HG03039 (cell line): ENCODE data around the gene EIPR1.

Experiments used
- ATAC-seq: cut with Tn5 transposase; IDR thresholded peaks from one replicate; pipeline ENCODE4 v1.9.1; 2021; ENCODE audit warnings: mild to moderate bottlenecking, moderate library complexity; ENCODE audit not compliant: unreplicated experiment

The EIPR1 gene

DNA sequence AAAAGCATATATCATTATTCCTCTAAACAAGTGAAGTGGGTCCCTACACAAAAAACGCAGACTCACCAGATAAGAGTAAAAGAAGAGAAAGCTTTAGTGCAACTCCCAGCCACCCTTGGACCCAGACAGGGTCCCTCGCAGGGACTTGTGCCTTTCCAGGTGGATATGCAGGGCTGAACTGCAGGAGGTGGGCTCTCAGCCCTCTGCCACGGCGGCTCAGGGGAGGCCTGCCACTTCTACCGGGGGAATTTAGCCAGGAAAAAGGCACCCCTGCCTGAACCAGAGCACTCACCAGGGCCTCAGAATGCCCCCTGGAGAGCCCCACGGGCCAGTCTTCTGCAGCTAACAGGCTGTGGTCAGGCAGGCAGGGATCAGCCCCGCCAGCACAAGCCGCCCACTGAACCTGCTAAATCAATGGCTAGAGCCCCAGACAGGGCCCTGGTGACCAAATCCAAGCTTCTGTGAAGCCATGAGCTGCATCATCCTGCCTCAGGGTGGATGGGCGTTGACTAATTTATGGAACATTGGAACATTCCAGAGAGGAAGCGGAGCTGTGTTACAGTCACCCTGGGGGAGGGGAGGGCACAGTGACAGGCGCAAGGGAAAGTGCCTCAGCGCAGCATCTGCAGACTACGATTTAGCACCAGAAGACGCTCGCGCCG lies 209.3 kb downstream of the EIPR1 start:
- ATAC-seq = no peak

DNA sequence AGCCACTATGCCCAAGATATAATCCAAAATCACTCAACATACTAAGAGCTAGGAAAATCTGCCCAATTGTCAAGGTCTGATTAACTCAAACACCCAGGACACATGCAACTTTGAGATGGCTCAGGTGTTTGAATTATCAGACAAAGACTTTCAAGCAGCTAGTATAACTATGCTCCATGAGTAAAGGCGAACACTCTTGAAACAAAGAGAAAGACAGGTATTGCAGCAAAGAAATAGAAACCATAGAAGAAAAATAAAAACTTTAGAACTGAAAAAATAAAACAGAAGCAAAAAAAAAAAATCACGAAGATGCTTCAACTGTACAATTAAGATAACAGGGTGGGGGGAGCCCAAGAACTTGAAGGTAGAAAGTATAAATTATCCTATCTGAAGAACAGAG lies 214.2 kb downstream of the EIPR1 start:
- ATAC-seq = no peak

DNA sequence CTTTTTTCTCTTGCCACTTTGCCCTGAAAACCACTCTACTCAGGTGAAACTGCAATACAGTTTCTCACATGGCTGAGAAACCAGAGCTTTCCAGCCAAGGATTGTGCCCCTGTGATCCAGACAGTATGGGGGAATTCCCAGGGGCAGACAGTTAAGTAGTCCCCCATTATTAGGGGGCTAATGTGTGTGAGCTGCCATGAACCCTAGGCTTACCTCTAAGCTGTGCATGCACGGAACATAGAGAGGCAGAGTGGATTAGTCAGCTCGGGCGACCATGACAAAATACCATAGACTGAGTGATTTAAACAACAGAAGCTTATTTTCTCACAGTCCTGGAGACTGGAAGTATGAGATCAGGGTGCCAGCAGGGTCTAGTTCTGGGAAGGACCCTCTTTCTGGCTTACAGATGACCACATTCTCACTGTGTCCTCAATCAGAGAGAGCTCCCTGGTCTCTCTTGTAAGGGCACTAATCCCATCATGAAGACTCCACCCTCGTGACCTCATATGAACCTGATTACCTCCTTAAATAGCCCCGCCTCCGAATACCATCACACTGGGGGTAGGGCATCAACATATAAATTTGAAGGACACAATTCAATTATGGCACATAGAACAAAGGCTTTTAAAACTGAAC lies 215.1 kb downstream of the EIPR1 start:
- no peak for ATAC-seq

DNA sequence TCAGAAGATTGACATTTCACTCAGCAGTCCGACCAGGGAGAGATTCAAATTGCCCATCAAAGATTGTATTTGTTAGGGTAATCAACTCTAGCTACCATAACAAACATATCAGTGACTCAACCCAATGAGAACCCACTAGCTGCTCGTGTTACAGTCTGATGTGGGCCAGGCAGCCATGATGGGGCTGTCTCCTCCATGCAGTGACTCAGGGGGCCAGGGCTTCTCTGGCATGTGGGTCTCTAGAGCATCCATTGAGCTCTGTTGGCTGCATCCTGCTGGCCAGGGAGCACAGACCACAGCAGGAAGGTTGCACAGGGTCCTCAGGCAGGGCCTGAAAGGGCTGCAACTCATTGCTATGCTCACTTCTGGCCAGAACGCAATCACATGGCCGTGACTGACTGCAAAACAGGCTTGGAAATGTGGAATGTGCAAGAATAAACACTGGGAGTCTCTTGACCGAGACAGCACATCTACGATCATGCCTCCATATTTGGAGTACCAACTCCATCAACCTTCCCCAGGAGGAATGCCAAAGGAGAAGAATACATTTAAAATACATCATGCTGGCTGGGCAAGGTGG lies 216.8 kb downstream of the EIPR1 start:
- ATAC-seq = no peak

DNA sequence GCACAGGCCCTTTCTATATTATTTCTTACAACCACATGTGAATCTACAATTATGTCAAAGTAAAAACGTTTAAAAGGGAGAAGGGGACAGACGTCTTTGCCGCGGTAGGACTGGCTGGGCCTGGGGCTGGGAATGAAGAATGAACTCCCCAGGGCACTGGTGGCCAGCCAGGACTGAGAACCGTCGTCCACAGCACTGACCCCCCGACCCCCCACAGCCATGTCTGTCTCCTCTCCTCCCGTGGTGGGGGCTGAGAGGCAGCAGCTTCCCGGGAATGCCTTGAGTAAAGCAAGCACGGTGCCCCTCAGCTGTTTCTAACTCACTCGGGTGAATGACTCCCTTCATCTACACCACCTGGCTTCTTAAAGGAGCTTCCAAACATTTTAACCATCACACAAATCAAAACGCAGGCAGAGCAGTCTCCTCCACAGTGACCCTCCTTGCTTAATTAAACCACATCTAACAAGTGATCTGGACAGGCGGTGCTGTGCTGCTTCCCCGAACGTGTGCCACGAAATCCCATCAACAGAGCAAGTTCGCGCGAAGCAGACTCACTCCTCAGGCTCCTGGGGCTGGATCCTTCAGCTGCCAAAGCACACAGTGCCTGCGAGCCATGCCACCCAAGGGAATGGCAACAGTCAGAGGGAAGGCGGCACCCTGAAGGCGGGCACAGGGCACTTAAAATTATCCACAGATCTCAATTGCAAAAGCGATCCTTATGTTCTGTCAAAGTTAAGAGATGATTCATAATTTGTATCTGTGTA lies 217.7 kb downstream of the EIPR1 start:
- no peak for ATAC-seq

DNA sequence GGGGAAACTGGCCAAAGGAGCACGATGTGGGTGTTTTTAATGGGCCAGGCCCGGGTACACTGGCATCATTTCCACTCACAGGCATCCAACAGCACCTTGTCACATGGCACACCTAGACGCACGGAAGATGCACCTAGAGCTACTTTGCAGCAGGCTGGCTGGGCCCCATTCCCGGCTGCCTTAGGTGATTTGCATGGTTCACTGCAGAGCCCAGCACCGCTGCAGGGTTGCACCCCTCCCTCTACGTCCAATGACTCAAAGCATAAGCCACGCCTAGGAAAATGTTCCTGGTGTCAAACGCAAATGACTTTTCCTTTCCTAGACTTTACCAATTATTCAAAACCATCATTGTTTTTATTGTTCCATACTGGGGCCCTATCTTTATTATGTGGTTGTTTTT lies 222.9 kb downstream of the EIPR1 start:
- ATAC-seq = no peak

DNA sequence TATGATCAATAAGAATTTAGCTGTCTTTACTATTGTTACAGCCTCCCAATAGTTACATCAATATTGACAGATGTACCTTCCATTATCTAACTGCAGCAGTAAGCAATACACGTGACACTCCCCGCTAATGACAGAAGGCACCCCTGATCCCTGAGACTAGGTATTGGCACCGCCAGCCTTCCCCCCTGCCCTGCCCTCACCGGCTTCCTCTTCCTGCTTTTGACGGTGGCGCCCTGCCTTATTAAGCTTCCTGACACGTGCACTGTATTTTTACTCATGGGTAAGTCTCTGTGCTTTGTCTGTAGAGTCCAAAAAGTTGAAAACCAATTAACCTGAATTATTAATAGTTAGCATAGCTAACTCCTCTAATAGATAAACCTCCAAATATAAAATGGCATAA lies 223.5 kb downstream of the EIPR1 start:
- ATAC-seq = no peak

DNA sequence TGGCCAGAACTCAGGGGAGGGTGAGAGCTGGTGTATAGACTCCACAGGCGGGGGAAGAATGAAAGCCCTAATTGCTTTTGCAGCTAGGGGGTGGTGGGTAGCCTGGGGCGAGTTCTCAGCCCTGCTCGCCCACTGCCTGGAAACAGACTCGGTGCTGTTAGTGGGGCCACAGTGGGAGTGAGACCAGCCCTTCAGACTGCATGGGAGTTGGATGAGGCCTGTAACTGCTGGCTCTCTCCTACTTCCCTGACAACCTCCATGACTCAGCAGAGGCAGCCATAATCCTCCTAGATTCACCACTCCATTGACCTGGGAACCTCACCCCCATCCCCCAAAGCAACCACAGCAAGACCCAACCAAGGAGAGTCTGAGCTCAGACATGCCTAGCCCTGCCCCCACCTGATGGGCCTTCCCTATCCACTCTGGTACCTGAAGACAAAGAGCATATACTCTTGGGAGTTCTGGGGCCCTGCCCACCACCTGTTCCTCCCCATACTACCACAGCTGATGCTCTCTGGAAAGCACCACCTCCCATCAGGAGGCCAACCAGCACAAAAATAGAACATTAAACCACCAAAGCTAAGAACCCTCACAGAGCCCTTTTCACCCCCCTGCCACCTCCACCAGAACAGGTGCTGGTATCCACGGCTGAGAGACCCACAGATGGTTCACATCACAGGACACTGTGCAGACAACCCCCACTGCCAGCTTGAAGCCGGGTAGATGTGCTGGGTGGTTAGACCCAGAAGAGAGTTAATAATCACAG lies 226.3 kb downstream of the EIPR1 start:
- ATAC-seq = no peak

DNA sequence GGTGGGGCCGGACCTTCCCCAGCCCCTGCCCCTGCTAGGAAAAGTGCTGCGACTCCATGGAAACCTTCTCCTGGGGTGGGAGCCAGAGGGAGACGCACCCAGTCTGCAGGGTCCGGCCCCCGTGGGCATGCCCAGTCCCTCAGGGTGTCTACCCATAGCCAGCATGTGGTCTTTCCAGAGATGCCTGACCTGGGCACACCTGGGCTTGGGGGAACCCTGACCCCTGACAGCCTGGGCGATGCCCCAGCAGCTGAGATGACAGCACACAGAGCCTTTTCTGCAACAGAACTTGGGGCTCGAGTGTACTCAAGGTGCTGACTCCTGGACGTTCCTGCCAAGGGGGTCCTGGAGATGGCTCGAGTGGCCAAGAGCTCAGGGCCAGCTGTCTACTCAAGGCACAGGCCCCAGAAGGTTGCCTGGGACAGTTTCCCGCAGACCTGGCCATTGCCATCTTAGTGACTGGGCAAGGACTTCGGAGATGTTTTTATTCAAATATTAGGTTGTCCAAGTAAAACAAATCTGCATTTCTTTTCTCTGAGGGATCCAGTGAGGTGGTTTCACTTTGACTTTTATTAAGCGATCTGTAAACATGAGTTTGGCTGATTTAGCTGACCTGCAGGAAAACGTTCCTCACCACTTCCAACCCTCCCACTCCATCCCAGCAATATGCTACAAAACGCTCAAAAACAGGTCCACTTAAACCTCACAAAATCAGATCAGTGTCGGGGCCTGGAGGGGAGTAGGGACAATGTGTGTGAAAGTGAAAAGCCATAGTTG lies 228.0 kb downstream of the EIPR1 start:
- no peak for ATAC-seq

DNA sequence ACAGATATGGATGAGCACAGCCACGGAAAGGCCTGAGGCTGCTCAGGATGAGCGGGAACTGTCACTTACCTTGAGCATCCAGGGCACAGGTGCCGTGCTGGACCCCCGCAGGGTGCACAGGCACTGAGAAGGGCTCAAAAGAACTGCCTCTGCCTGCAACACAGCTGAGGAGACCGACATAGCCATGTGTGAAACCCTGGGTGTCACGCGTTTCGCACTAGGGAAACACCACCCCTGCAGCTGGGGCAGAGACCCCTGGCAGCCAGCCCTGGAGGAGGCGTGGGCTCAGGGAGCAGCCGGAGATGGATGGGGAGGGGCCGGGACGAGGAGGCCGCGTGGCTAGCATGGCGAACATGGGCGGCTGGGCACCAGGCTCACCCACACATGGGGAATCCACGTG lies 228.9 kb downstream of the EIPR1 start:
- ATAC-seq = no peak

DNA sequence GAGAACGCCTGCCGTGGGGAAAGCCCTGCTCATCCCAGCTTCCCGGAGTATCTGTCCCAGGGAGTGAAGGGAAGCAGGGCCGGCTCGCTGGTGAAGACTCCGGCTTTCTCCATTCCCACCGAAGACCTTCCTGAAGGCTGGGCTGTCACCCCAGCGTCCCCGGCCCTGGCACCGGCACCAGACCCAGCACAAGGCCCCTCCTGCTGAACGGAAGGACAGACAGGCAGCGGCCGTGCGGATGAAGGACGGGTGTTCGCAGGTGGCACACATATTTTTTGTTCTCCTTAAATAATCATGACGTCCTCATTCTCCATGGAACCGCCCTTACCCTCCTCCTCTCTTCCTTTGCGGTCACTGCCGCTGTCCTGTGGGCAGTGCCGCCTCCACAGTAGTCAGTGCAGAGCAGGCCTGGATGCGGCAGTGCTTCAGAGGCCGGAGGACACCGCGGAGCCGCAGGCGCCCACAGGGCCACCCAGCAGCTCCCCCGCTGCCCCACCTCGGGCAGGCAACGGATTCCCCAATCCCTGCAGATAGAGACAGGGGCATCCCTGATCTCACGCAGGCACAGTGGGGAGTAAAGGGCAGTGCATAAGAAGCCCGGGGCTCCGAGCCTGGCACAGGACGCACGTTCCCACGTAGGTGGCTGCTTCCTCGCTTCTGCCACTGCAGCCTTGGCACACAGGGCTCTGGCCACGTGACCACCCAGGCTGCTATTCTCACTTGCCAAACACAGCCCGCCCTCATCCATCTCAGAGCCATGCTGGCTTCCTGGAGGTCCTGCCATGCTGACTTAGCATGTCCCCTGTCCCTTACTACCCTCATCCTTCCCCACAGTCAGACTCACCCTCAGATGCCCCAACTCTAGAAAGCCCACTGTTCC lies 229.7 kb downstream of the EIPR1 start:
- no peak for ATAC-seq

DNA sequence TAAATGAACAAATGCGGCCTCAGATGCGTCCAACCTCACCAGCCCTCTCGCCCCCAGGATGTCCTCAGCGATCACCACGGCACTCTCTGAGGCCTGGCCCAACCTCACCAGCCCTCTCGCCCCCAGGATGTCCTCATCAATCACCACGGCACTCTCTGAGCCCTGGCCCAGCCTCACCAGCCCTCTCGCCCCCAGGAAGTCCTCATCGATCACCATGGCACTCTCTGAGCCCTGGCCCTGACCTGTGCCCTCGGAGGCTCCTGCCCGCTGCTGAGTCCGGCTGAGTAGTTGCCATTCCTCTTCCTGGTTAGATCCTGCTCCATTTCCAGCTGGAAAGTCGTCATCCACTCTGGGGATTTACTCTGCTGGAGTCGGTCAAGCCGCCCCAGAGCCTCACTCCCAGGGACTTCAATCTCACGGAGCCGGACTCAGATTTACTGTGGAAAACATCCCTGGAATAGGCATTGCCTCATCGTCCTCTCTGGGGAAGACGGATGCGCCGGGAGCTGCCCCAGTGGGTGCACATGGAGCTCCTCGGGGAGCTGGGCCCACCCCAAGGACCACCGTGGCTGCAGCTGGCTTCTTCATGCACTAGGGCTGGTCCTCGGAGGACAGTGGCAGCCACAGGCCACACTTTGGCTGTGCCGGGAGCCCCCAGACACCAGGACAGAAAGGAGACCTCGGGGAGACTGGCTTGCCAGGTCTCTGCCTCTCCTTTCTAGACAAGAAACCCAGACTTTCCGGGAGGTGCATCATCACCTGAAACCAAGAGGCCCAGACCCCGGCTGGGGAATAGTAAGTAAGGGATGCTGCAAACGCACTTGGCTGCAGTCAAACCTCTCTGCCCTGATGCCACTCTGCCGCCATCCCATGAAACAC lies 230.6 kb downstream of the EIPR1 start:
- no peak for ATAC-seq

DNA sequence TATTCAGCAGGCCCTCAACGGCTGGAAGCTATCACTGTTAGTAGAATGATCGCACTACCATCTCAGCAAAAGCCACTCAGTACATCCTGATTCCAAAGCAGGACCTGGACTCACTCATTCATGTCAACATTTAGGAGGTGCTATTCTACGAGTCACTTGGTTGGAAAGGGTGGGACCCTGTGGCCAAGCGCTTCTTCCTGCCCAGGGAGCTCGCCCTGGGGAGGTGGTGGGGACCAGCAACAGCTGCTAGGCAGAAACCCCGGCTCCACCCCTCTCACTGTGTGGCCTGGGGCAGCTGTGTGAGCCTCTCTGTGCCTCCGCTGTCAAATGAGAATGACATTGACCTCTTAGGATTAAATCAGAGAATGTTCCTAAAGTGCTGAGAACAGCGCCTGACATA lies 231.4 kb downstream of the EIPR1 start:
- no peak for ATAC-seq

DNA sequence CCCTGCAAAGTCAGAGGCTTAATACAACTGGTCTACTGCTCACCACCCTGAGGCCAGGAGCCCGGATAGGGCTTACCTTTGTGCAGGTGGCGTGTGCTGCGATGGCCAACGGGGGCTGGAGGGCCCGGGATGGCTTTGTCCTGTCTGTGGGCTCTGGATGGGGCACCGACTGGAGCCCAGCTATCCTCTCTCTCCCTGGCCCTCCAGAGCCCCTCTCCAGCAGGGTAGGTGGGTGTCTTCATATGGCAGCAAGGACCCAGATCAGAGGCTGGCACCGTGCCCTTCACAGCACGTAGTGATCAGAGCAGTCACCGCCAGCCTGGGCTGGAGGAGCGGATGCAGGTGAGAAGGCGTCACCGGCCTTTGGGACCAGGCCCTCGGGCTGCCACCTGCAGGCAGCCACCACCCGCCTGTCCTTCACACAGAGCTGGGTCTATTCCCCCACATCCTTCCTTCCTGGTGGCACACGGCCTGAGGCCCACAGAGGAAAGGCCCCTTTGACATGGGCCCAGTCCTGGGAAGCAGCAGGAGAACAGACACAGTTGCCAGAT lies 232.1 kb downstream of the EIPR1 start:
- no peak for ATAC-seq

DNA sequence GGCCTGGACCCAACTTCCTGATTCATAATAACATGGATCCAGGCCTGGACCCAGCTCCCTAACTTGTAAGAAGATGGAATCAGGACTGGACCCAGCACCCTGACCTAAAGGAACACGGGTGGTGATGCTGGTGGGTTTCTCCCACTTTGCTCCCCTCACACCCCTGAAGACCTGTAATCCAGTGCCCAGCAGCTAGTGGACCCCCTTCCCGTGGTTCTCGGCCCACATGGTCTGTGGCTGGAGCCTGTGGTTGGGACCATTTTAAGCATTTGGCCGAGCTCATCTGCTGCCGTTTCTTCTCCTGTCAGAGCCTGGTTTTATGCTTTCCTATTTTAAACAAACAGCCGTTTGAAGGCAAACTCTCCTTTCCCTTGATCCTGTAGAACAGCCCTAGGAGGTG lies 232.8 kb downstream of the EIPR1 start:
- ATAC-seq = no peak

DNA sequence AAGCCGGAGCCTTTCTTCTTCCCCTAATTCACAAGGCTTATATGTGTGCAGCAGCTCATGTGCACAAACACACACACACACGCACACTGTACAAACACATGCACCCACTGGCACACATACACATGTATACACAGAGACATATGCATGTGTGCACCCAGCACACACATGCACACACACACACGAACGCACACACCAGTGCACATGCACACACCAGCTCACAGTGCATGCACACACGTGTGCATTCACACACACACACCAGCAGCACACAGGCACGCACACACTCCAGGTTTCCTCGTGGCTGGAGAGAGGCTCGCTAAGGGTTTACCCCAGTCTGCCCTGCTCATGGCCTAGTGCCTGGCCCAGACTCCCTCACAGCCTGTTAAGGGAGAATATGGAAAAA lies 234.0 kb downstream of the EIPR1 start:
- no peak for ATAC-seq

DNA sequence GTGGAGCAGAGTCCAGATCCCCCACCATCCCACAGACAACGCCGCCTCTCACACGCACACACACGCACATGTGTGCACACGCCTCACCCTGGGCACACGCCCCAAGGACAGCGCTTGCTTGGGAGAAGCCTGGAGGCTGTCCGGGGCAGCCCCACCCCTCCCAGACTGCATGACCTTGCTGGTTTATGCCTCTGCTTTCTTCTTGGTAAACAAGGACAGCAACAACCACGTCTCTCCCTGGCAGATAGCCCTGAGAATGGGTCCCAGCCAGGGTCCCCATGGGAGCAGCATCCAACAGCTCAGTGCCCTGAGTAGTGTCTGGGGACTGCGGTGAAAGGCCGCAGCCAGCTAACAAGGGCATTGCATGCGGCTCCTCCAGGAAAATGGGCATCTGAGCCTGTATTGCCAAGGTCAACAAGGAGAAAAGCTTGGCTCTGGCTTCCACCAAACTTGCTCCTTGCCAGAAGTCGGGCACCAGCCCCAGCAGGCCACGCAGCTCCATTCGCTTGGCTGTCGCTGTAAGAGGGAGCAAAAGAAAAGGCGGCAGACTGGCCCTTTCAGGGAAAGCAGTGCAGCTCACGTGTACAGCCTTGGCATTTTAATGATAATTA lies 234.6 kb downstream of the EIPR1 start:
- ATAC-seq = no peak

DNA sequence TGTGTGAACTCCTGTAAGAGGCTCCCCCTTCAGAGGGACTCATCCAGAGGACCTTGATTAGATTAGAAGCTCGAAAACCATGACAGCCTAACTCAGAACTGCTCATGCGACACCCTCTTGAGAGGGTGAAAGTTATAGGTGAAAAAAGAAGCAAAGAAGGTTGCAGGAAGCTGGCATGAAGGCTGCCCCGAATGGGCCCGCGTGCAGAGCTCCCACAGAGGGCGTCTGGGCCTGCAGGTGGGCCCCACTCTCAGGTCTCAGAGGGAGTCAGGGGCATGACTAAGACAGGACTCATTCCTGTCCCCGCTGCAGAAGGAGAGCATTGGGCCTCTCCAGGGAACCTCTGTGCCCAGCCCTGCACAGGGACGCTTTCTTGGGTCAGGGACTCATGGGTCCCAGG lies 235.4 kb downstream of the EIPR1 start:
- ATAC-seq = no peak
